Measurements from ENCODE around the gene ECM1.

The ECM1 gene

DNA sequence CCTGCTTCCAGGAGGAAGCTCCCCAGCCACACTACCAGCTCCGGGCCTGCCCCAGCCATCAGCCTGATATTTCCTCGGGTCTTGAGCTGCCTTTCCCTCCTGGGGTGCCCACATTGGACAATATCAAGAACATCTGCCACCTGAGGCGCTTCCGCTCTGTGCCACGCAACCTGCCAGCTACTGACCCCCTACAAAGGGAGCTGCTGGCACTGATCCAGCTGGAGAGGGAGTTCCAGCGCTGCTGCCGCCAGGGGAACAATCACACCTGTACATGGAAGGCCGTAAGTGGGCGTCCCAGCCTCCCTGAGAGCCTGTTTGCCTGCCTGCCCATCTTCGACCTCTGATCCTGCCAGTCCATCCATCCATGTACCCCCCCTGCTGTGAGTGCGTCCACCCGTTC is 3.6 kb downstream of the ECM1 start:
- DNase-seq, result no peak
- Histone ChIP-seq H3K4me3 (ENCODE audit: insufficient read depth, low read depth, low read length, poor library complexity, severe bottlenecking) (no peak overlapping the region), H3K4me1 (ENCODE audit: control insufficient read depth, insufficient read depth, low read length, poor library complexity, severe bottlenecking) (peaks cover 11% of the 10 kb centered on the region), H3K9me3 (ENCODE audit: control insufficient read depth, low read length) (no peaks in the 10 kb centered on the region), H3K27me3 (replicated peaks; ENCODE audit: control insufficient read depth, insufficient read depth, low read length, poor library complexity, severe bottlenecking) (no peaks in the 10 kb centered on the region), H3K27ac (ENCODE audit: insufficient read depth, low read length, poor library complexity, severe bottlenecking) (no peak overlapping the region), H3K36me3 (ENCODE audit: control insufficient read depth, insufficient read depth, low read length) (peaks cover 10% of the 10 kb centered on the region)

DNA sequence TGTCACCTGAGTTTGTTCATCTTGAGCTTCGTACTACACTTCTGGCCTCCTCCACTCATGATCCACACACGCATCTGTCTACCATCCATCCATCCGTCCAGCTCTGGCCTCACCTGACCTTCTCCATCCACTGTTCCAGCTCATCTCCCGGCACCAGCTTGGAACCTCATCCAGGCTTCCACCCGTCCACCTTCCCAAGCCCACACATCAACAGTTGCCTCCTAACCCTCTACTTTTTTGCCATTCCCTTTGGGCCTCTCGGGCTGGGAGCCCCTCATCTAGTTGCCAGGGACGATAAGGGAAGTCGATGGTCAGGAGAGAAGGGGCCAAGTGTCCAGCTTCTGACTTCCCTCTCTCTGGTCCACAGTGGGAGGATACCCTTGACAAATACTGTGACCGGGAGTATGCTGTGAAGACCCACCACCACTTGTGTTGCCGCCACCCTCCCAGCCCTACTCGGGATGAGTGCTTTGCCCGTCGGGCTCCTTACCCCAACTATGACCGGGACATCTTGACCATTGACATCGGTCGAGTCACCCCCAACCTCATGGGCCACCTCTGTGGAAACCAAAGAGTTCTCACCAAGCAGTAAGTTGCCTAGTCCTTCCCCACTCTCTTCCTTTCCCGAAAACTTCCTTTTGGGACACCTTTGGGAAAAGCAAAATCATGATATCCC is 4.2 kb downstream of the ECM1 start:
- peaks cover 11% of the 10 kb centered on the region for H3K4me1 ChIP-seq (ENCODE audit: control insufficient read depth, insufficient read depth, low read length, poor library complexity, severe bottlenecking)
- no peaks in the 10 kb centered on the region for H3K9me3 ChIP-seq (ENCODE audit: control insufficient read depth, low read length)
- H3K36me3 ChIP-seq (ENCODE audit: control insufficient read depth, insufficient read depth, low read length), result peaks cover 5% of the 10 kb centered on the region
- H3K4me3 ChIP-seq (ENCODE audit: insufficient read depth, low read depth, low read length, poor library complexity, severe bottlenecking), result no peak overlapping the region
- H3K27me3 ChIP-seq (replicated peaks; ENCODE audit: control insufficient read depth, insufficient read depth, low read length, poor library complexity, severe bottlenecking), result no peaks in the 10 kb centered on the region
- H3K27ac ChIP-seq (ENCODE audit: insufficient read depth, low read length, poor library complexity, severe bottlenecking), result no peak overlapping the region
- no peak for DNase-seq

DNA sequence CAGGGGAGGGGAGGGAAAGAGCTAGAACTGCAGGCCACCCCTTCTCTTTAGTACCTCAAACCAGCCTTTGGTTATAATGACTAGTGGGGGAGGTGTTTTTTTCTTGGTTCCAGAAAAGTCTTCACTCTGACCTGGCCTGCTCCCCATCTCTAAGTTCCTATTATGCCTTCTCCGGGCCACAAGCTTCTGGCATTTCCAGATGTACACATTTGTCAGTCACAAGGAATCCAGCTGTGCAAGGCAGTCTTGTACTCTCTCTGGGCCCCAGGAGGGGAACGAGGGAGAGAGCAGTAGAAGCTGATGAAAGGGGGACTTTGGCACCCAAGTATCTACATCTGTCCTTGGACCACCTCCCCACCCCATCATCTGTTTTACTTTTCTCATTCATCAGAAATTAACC is 4.9 kb downstream of the ECM1 start:
- H3K4me3 ChIP-seq (ENCODE audit: insufficient read depth, low read depth, low read length, poor library complexity, severe bottlenecking), result no peak overlapping the region
- no peak for DNase-seq
- H3K27ac ChIP-seq (ENCODE audit: insufficient read depth, low read length, poor library complexity, severe bottlenecking), result no peak overlapping the region
- H3K27me3 ChIP-seq (replicated peaks; ENCODE audit: control insufficient read depth, insufficient read depth, low read length, poor library complexity, severe bottlenecking), result no peaks in the 10 kb centered on the region
- H3K4me1 ChIP-seq (ENCODE audit: control insufficient read depth, insufficient read depth, low read length, poor library complexity, severe bottlenecking), result peaks cover 11% of the 10 kb centered on the region
- H3K9me3 ChIP-seq (ENCODE audit: control insufficient read depth, low read length), result no peaks in the 10 kb centered on the region
- peaks cover 3% of the 10 kb centered on the region for H3K36me3 ChIP-seq (ENCODE audit: control insufficient read depth, insufficient read depth, low read length)

DNA sequence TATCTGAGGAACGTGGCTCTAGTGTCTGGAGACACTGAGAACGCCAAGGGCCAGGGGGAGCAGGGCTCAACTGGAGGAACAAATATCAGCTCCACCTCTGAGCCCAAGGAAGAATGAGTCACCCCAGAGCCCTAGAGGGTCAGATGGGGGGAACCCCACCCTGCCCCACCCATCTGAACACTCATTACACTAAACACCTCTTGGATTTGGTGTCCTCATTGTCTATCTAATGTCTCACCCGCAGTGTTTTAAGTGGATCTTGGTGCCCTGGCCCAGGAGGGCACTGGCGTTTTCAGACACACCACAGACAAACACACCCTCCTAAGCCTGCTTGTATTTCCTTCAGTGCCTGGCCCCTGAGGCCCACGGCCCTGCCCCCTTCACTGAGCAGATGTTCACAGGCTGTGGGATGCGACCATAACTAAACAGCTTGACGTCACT is 5.5 kb downstream of the ECM1 start:
- DNase-seq, result no peak
- Histone ChIP-seq H3K36me3 (ENCODE audit: control insufficient read depth, insufficient read depth, low read length) (no peaks in the 10 kb centered on the region), H3K9me3 (ENCODE audit: control insufficient read depth, low read length) (no peaks in the 10 kb centered on the region), H3K27me3 (replicated peaks; ENCODE audit: control insufficient read depth, insufficient read depth, low read length, poor library complexity, severe bottlenecking) (no peaks in the 10 kb centered on the region), H3K4me3 (ENCODE audit: insufficient read depth, low read depth, low read length, poor library complexity, severe bottlenecking) (no peak overlapping the region), H3K4me1 (ENCODE audit: control insufficient read depth, insufficient read depth, low read length, poor library complexity, severe bottlenecking) (peaks cover 11% of the 10 kb centered on the region), H3K27ac (ENCODE audit: insufficient read depth, low read length, poor library complexity, severe bottlenecking) (no peak overlapping the region)

DNA sequence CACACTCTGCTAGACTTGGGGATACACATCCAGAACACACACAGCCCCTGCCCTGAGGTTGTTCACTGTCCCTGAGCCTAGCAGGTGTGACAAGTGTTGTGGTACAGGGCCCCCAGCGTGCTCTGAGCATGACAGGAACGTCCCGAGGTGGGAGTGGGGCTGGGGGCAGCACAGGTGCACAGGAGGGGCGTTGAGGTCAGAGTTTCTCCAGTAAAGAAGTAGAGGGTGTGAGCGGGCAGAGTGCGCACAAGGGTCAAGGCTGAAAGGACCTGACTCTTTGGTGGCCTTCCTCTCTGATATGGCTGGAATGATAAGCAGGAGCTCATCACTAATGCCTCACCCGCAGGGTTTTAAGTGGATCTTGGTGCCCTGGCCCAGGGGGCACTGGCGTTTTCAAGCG is 6.4 kb downstream of the ECM1 start:
- H3K4me3 ChIP-seq (ENCODE audit: insufficient read depth, low read depth, low read length, poor library complexity, severe bottlenecking), result no peak overlapping the region
- H3K9me3 ChIP-seq (ENCODE audit: control insufficient read depth, low read length), result no peaks in the 10 kb centered on the region
- no peaks in the 10 kb centered on the region for H3K27me3 ChIP-seq (replicated peaks; ENCODE audit: control insufficient read depth, insufficient read depth, low read length, poor library complexity, severe bottlenecking)
- peaks cover 11% of the 10 kb centered on the region for H3K4me1 ChIP-seq (ENCODE audit: control insufficient read depth, insufficient read depth, low read length, poor library complexity, severe bottlenecking)
- DNase-seq, result no peak
- no peak overlapping the region for H3K27ac ChIP-seq (ENCODE audit: insufficient read depth, low read length, poor library complexity, severe bottlenecking)
- no peaks in the 10 kb centered on the region for H3K36me3 ChIP-seq (ENCODE audit: control insufficient read depth, insufficient read depth, low read length)

DNA sequence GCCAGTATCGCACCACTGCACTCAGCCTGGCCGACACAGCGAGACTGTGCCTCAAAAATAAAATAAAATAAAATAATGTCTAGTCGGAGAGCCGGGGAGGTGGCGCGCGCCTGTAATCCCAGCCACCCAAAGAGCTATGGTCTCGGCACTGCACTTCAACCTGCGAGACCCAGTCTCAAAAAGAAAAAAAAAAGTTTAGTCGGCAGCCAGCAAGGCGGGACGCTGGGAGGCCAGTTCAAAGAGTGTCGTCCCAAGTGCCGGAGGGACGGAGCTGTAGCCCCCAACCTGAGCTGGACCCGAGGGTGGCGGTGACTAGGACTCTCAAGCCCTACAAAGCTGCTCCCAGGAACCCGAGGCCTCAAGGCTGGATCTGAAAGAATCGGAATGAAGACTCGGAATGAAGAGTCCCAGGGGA is 7.0 kb downstream of the ECM1 start:
- H3K9me3 ChIP-seq (ENCODE audit: control insufficient read depth, low read length), result no peaks in the 10 kb centered on the region
- DNase-seq, result no peak
- peak overlapping the region; percentile 69 for H3K4me3 ChIP-seq (ENCODE audit: insufficient read depth, low read depth, low read length, poor library complexity, severe bottlenecking)
- peak overlapping the region; percentile 59 for H3K27ac ChIP-seq (ENCODE audit: insufficient read depth, low read length, poor library complexity, severe bottlenecking)
- no peaks in the 10 kb centered on the region for H3K27me3 ChIP-seq (replicated peaks; ENCODE audit: control insufficient read depth, insufficient read depth, low read length, poor library complexity, severe bottlenecking)
- H3K36me3 ChIP-seq (ENCODE audit: control insufficient read depth, insufficient read depth, low read length), result no peaks in the 10 kb centered on the region
- peaks cover 11% of the 10 kb centered on the region for H3K4me1 ChIP-seq (ENCODE audit: control insufficient read depth, insufficient read depth, low read length, poor library complexity, severe bottlenecking)

DNA sequence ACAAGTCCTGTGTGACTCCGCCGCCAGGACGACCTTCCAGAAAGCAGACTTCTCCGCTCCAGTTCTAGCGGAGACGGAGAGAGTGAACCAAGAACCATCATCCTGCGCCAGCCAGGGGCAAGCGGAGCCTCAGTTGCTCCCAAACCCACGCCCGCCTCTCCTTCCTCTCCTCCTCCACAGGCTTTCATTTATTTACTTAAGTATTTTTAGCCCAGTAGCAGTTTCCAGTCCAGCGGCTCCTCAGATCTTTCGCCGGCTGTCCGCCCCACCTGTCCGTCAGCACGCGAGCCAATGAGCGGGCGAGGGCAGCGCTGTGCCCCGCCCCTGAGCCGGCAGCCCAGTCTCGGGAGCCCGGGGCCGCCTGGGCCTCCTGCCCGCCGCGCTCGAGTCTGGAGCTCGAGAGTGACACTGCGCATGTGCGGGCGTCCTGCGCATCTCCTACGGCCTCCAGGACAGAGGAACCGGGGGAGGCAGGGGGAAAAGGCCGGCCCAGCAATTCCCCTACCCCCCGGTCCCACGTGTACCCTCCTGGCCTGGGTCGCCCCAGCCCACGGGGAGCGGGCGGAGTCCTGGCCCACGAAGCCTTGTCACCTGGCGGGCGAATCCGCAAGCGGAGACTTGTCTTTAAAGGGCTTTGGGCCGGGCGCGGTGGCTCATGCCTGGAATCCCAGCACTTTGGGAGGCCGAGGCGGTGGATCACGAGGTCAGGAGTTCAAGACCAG is 7.6 kb downstream of the ECM1 start, which contains the start of gene FALEC:
FALEC (plus strand) TSS at position 425 of the 722 bp plus-strand sequence.
- Histone ChIP-seq H3K27ac (ENCODE audit: insufficient read depth, low read length, poor library complexity, severe bottlenecking) (peak within 1 kb of the TSS; percentile 59), H3K4me3 (ENCODE audit: insufficient read depth, low read depth, low read length, poor library complexity, severe bottlenecking) (peak within 1 kb of the TSS; percentile 69), H3K36me3 (ENCODE audit: control insufficient read depth, insufficient read depth, low read length) (no peaks in the 10 kb centered on the region), H3K4me1 (ENCODE audit: control insufficient read depth, insufficient read depth, low read length, poor library complexity, severe bottlenecking) (peaks cover 11% of the 10 kb centered on the region), H3K9me3 (ENCODE audit: control insufficient read depth, low read length) (no peaks in the 10 kb centered on the region), H3K27me3 (replicated peaks; ENCODE audit: control insufficient read depth, insufficient read depth, low read length, poor library complexity, severe bottlenecking) (no peaks in the 10 kb centered on the region)
- DNase-seq, result peak; percentile 83 to 89 (median 83)

DNA sequence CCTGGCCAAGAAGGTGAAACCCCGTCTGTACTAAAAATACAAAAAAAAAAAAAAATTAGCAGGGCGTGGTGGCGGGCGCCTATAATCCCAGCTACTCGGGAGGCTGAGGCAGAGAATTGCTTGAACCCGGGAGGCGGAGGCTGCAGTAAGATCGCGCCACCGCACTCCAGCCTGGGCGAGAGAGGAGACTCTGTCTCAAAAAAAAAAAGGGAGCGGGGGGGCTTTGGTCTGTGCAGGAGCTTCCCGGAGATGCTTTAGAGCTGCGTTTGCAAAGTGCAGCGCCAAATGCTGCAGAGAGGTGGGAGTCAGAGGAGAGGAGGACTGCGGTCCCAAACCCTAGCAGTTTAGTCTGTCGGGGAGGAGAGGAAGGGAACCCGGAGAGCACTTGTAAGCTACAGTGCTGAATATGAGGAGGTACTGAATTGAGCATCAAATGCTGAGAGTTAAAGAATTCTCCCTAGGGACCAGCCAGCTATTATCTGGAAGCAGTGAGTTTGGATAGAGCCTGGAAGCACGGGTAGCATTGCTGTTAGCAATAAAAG is 8.2 kb downstream of the ECM1 start:
- no peaks in the 10 kb centered on the region for H3K36me3 ChIP-seq (ENCODE audit: control insufficient read depth, insufficient read depth, low read length)
- peak overlapping the region; percentile 69 for H3K4me3 ChIP-seq (ENCODE audit: insufficient read depth, low read depth, low read length, poor library complexity, severe bottlenecking)
- peaks cover 11% of the 10 kb centered on the region for H3K4me1 ChIP-seq (ENCODE audit: control insufficient read depth, insufficient read depth, low read length, poor library complexity, severe bottlenecking)
- no peak for DNase-seq
- H3K27ac ChIP-seq (ENCODE audit: insufficient read depth, low read length, poor library complexity, severe bottlenecking), result no peak overlapping the region
- no peaks in the 10 kb centered on the region for H3K27me3 ChIP-seq (replicated peaks; ENCODE audit: control insufficient read depth, insufficient read depth, low read length, poor library complexity, severe bottlenecking)
- no peaks in the 10 kb centered on the region for H3K9me3 ChIP-seq (ENCODE audit: control insufficient read depth, low read length)

DNA sequence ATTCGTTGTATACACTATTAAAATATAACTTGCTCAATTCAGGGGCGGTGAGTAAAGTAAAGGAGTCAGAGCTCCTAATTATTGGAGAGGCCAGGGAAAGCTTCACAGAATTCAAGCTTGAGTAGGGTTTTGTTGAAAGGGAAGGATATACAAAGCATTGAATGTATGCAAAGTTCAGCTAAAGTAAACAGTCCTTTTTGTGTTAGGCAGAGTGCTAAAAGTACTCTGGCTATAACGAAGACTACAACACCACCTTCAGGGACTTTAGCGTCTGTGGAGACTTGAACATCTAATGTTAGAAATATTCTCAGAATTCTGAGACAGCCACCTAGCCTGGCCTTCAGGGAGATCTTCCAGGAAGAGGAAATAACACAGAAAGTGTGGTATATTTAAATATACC is 8.7 kb downstream of the ECM1 start:
- DNase-seq, result no peak
- Histone ChIP-seq H3K9me3 (ENCODE audit: control insufficient read depth, low read length) (no peaks in the 10 kb centered on the region), H3K27me3 (replicated peaks; ENCODE audit: control insufficient read depth, insufficient read depth, low read length, poor library complexity, severe bottlenecking) (no peaks in the 10 kb centered on the region), H3K36me3 (ENCODE audit: control insufficient read depth, insufficient read depth, low read length) (no peaks in the 10 kb centered on the region), H3K4me3 (ENCODE audit: insufficient read depth, low read depth, low read length, poor library complexity, severe bottlenecking) (no peak overlapping the region), H3K4me1 (ENCODE audit: control insufficient read depth, insufficient read depth, low read length, poor library complexity, severe bottlenecking) (peaks cover 11% of the 10 kb centered on the region), H3K27ac (ENCODE audit: insufficient read depth, low read length, poor library complexity, severe bottlenecking) (no peak overlapping the region)
